ENCODE data around the gene ZNF774. TPM values are rescaled to one million over a fixed set of nuclear protein-coding genes. Genes with fewer than 3 reads are reported as not detected.

The ZNF774 gene
- total and polyA plus RNA-seq, 10 of the 15 experiments (the other 5 are each of a cell fraction or from before 2014, with no cell fraction given), result 0.35 to 2.5 (median 1.7) TPM

DNA sequence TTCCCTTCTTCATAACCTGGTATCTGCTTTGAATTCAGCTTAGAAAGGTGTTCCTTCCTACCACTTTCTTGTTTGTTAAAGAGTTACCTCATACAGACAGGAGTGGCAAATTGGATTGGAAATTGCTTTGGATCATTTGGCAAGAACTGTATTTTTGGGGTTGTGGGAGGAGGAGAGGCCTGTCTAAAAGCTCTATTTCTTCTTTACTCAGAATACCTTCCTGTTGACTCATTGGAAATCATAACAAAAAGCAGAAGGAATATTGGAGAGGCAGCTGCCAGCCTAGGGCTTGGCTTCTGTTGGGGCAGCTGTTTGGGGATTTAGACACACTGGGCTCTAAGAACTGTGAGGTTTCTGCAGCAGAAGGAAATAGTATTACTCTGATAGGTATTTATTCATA lies 50.1 kb downstream of the ZNF774 start:
- Histone ChIP-seq H3K9ac (ENCODE audit: control insufficient read depth, insufficient read depth, low read length) (no peak overlapping the region), H3K36me3 (ENCODE audit: control insufficient read depth in 2 of 2, insufficient read depth in 2 of 2, low read length in 1 of 2) (no peaks in the 10 kb centered on the region), H3K27ac (ENCODE audit: control insufficient read depth, insufficient read depth) (no peak overlapping the region), H3K27me3 (replicated peaks in 1 of 2; ENCODE audit: control insufficient read depth in 2 of 2, insufficient read depth in 2 of 2, low read length in 1 of 2) (no peaks in the 10 kb centered on the region), H3K9me3 (replicated peaks; ENCODE audit: control insufficient read depth, insufficient read depth, low read length) (no peaks in the 10 kb centered on the region; the same call in 2 of the 3 replicates), H2AFZ (ENCODE audit: control insufficient read depth, low read depth, low read length) (no peak overlapping the region), H3K79me2 (ENCODE audit: control insufficient read depth, insufficient read depth, low read length) (peaks cover 85% of the 10 kb centered on the region), H3K4me1 (ENCODE audit: control insufficient read depth, insufficient read depth, low read length) (peaks cover 13% of the 10 kb centered on the region; the same call in 1 of the 2 replicates), H4K20me1 (ENCODE audit: control insufficient read depth, insufficient read depth) (no peaks in the 10 kb centered on the region), H3K4me2 (ENCODE audit: control insufficient read depth, insufficient read depth) (no peak overlapping the region), H3K4me3 (no peak overlapping the region)
- no TSS peak for BruUV-seq (replicated peaks)
- DNase-seq (ENCODE audit: low read depth, low spot score) (no peak), ATAC-seq (no peak), FAIRE-seq (no peak)
- in situ Hi-C loops (cut with MboI), result no loop called here
- ChIA-PET RAD21 (ENCODE audit: unreplicated experiment) (interaction anchor here (1.0 to 2.4 kb wide), 5 partner anchors 10 to 62 kb away, joined by 3 to 7 read pairs (median 5); partner anchors contain the start of gene IQGAP1), CTCF (interaction anchor here (0.9 to 1.8 kb wide), 5 partner anchors 11 to 179 kb away, joined by 3 to 4 read pairs (median 4); partner anchors contain the start of gene IQGAP1), POLR2A (interaction anchor here (0.9 to 1.6 kb wide), 6 partner anchors 10 to 20 kb away, joined by 3 to 6 read pairs (median 5); partner anchors contain the start of gene IQGAP1), SMC1A (ENCODE audit: uncharacterized antibody, unreplicated experiment) (interaction anchor here (1.0 to 4.5 kb wide), 5 partner anchors 10 to 96 kb away, joined by 3 to 34 read pairs (median 9); partner anchors contain the start of gene IQGAP1)
- TF ChIP-seq, protein P1, sequence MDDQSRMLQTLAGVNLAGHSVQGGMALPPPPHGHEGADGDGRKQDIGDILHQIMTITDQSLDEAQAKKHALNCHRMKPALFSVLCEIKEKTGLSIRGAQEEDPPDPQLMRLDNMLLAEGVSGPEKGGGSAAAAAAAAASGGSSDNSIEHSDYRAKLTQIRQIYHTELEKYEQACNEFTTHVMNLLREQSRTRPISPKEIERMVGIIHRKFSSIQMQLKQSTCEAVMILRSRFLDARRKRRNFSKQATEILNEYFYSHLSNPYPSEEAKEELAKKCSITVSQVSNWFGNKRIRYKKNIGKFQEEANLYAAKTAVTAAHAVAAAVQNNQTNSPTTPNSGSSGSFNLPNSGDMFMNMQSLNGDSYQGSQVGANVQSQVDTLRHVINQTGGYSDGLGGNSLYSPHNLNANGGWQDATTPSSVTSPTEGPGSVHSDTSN (IDR thresholded peaks at IDR 0.05; ENCODE audit: insufficient replicate concordance, low read depth, low read length), result no peak
- TF ChIP-seq ZNF217 (IDR thresholded peaks at IDR 0.05) (no peak), KLF5 (IDR thresholded peaks at IDR 0.05; ENCODE audit: partially characterized antibody) (no peak), CREB1 (IDR thresholded peaks at IDR 0.05; ENCODE audit: low read depth) (no peak), PAX8 (IDR thresholded peaks at IDR 0.05) (no peak), KDM1A (IDR thresholded peaks at IDR 0.05; ENCODE audit: borderline replicate concordance) (no peak)
- intact Hi-C loops (cut with micrococcal nuclease; ENCODE audit: unreplicated experiment), result no loop called here
